GM21825 (cell line): ENCODE results near the gene RAB20.
"Not testable (repeated sequence)": the region's sequence is repeated elsewhere in the genome, so short reads cannot be mapped to it uniquely, and the experiment has no call there.

Experiments
- ATAC-seq: cut with Tn5 transposase; IDR thresholded peaks from one replicate; pipeline ENCODE4 v1.9.1; 2021; ENCODE audit warnings: mild to moderate bottlenecking, moderate library complexity; ENCODE audit not compliant: unreplicated experiment

Gene RAB20

DNA sequence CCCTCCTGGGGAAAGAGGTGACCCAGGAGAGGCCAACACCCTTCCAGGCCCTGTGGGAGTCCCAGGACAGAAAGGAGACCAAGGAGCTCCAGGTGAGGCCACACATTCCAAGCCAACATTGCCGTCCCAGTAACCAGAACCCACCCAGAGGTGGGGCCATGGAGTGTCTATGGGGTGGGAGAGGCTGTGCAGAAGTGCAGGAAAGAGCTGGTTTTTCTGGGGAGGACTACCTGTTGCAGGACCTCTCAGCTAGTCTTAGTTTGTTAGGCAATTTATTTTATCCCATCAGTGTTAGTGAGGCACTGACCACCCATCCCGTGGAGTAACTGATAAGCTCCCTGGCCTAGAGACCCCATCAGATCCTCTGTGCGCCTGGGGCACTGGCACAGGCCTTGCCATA is 66.1 kb downstream of the RAB20 start:
- ATAC-seq: no peak

DNA sequence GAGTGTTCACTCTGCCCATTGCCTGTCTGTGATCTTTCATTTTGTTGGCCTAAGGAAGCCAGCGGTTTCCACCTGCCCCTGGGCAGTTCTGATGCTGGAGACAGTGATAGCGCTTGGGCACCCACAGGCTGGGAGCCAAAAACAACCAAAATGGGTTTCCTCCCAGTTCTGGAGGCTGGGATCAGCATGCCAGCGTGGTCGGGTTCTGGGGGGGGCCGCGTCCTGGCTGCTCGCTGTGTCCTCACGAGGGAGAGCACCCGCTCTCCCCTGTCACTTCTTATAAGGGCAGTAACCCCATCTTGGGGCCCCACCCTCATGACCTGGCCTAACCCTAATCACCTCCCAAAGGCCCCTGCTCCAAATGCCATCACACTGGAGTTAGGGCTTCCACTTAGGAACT is 67.9 kb downstream of the RAB20 start:
- no peak for ATAC-seq

DNA sequence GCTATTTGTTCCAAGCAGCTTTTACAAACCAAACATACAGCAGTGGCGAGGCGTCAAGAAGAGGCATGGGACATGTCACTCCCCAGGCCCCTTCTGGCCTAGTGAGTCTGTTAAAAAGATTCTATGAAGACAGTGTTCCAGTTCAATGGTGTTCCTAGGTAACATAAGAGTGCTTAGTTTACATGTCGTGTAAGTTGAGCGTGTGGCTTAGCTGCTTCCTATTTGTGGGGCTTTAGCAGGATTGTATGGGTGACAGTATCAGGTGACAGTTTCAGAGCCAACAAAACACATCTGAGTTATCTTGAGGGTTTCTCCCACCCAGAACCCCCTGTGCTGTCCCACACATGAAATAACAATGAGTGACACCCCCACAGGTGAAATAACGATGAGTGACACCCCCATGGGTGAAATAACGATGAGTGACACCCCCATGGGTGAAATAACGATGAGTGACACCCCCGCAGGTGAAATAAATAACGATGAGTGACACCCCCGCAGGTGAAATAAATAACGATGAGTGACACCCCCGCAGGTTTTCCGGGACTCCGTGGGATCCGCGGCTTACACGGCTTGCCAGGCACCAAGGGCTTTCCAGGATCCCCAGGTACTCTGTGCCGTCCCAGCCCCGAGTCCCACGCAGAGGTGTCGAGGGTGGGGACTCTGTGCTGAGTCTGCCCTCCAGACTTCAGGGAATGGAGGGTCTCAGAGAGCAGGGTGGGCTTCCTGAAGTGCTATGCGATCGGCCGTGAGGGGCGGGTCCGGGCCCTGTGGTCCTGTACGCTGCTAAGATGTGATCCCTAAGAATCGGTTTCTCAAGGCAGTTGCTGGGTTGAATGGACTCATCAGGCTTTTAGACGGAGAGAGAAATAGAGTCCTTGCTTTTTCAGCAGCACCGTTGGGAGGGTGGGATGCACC is 68.6 kb downstream of the RAB20 start:
- ATAC-seq: no peak

DNA sequence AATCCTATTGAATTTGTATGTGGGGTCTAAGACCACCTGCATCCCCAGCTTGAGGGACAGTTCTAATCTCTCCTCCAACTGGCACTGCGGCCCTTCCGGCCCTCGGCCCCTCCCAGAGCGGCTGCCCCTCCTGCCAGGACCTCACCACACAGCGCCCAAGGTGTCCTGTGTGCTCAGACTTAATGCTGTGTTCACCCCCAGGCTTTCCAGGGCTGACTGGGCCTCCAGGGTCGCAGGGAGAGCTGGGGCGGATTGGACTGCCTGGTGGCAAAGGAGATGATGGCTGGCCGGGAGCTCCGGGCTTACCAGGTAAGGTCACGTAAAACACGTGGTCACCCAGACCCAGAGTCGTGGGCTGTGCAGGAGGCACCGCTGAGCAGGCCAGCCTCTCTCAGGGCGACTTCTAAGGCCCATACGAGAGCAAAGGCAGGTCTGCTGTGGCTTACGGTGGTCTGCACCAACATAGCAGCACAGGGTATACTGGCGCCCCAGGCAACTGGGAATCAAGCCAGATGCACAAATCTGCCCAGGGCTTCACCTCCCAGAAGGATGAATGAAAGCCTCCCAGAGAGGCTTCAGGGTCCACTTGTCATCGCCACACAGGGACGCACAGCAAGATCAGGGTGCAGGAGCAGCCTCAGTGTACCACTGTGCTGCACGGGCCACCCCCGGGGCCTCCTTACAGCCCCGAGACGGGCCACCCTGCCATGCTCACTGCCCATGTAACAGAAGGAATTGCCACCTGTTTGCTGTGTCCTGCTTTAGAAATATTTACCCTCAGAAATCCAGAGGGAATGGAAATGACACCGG is 69.4 kb downstream of the RAB20 start:
- no peak for ATAC-seq

DNA sequence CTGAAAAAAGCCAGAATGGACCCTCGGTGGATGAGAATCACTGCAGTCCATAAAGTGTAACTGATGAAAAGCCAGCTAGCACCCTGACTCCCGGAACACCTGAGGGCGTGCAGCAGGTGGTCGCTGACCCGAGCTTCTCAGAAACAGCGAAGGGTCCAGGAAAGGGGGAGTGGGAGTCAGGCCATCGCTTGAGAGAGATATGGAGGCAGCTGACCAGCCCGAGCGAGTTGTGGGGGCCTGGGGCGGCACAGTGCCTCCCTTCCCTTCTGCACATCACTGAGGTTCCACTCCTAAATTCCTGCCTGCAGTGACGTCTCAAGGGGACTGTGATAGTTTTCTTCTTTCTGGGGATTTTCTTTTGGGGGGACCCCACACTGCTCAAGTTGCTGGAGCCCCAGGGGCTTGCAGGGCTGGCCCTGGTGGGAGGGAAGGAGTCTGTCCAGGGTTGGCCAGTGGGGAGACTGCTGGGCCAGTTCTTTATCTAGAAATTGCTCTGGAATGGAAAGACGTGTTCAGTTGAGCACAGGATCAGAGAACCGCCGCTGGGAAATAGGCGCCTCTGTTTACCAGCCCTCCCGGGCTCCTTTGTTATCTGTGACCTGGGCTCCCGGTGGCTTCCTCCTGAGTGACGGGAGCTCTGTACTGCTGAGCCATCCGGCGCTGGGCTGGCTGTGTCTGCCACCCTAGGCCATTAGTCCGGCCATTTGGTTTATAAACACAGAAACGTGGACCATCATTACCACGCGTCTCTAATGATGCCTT is 71.3 kb downstream of the RAB20 start:
- no peak for ATAC-seq

DNA sequence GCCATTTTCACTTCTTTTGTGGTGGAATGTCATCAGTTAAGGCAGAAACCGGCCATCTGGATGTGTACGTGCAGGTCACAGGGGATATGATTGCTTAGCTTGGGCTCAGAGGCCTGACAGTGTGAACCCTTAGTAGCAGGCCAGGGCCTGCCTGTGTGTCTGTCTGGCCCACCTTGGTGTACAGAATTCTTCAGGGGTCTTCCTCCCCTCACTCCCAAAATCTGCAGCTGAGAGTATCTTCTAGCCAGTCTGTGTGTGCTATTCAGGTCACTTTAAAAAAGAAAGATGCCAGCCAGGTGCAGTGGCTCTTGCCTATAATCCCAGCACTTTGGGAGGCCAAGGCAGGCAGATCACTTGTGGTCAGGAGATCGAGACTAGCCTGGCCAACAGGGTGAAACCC is 74.6 kb downstream of the RAB20 start:
- not testable (repeated sequence) for ATAC-seq

DNA sequence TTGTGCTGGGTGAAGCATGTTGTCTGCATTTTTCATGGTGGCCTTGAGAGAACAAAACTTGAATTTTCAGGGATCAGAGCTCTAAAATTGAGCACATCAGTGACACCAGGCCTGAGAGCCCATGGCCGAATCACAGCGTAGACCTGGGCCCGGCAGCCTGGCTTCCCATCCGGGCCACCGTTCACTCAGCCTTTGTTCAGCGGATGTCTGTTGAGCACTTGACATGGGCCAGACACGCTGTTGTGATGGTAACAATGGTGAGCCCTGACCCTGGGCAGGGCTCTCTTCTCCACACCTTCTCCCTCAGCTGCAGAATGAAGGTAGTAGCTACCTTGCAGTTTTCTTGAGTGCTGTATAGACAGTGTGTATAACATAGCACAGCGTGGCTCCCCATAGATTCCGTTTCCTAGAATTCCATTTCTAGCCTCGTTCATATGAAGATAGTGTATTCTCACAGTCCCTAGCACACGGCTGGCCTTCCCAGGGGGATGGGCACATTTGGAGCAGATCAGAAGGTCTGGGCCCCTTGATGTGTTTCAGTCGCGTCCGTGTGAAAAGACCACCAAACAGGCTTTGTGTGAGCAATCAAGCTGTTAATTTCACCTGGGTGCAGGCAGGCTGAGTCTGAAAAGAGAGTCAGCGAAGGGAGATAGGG is 75.3 kb downstream of the RAB20 start:
- no peak for ATAC-seq

DNA sequence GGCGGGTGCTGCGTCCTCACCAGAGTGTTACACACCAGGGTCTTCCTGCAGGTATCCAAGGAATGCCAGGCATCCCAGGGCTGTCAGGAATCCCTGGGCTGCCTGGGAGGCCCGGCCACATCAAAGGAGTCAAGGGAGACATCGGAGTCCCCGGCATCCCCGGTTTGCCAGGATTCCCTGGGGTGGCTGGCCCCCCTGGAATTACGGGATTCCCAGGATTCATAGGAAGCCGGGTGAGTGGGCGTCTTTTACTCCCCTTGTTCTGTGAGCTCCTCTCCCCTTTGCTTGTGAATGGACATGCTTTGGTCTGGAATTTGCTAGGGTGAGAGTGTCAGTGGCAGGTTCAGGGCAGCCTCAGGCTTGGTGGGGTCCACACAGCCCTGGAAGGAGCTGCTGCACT is 75.9 kb downstream of the RAB20 start:
- no peak for ATAC-seq

DNA sequence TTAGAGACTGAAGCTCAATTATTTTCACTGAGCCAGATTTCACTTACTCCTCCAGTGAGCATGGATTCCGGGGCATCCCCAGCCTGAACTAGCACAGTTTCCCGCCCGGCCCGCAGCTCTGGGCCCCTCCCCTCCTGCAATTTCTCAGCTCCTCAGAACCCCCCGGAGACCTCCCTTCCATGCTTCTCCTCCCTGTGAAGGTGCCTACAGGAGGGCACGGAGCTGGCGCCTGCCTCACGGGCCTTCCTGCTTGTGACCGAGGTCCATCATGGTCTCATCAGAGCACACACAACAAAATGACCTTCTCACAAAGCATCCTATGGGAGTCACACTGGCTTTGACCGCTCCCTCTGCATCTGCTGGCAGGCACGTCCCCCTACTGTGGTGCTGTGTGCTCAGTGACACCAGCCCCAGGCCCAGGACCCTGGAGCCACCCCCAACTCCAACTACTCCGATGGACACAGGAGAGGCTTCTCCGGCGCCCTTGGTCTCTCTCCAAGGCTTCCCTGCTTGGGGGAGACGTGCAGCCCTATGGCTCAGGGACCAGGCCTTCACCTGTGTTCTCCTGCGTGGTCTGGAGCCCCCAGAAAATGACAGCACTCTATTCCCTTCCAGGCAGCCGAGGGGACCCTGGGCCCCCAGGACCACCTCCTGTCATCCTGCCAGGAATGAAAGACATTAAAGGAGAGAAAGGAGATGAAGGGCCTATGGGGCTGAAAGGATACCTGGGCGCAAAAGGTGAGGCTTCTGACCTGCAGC is 77.1 kb downstream of the RAB20 start:
- ATAC-seq: no peak

DNA sequence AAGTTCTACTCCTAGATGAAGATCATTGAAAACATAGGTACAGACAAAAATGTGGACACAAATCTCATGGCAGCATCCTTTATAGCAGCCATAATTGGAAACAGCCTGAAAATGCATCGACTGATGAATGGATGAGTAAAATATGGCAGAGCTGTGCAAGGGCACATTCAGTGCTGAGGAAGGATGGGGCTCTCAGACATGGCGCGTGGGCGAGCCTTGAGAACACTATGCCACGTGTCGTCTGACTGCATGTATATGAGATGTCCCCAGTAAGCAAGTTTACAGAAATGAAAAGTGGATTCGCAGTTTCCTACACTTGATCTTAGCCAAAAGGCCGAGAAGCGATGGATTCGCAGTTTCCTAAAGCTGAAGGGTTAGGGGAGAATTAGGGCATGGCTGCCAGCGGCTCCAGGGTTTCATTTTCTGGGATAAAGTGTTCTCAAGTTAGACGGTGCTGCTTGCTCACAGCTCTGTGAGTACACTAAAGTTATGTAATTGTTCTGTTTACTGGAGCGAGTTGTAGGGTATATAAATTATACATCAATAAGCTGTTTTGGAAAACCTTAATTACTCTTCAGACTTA is 78.0 kb downstream of the RAB20 start:
- ATAC-seq: no peak

DNA sequence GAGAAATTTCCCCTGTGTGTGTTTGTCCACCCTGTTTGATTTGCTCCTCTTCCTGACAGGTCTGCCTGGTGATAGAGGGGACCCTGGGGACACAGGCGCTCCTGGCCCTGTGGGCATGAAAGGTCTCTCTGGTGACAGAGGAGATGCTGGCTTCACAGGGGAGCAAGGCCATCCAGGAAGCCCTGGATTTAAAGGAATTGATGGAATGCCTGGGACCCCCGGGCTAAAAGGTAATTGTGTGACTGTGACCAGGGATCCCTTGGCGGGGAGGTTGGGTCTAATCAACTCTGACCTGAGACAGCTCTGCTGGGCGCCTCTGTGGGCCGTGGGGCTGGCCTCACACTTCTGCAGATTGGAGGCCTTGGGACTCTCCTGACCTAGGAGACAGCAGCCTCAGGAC is 81.4 kb downstream of the RAB20 start:
- no peak for ATAC-seq

DNA sequence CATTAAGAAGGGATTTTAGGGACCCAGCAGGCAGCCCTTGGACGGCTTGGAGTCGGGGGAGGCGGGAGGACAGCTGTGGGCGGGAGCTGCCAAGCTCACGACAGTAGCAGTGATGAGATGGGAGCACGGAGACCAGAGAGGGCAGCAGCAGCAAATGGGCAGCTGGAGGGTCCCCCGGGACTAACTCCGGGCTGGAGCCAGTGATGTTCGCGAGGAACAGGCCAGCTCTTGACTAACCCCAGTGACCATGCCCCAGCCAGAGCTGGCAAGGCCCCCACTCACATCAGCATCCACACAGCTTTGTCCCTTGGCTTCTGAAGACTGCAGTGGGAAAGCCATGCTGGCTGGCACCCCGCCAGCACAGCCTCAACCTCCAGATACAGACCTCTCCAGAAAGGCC is 81.9 kb downstream of the RAB20 start:
- ATAC-seq: no peak

DNA sequence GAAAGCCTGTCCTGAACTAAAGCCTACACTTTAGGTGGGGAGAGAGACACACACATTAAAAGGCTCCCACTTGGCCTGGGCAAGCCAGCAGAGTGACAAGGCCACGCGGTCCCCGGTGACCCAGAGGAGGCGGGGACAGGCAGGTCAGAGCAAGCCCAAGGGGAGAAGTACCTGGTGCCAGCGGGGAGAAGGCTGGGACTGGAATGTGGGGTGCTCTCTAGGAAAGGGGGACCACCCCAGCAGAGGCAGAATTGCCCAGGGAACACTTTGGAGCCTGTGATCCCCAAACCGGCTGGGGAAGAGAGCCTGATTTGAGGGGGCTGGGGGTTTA is 82.3 kb downstream of the RAB20 start:
- ATAC-seq: no peak

DNA sequence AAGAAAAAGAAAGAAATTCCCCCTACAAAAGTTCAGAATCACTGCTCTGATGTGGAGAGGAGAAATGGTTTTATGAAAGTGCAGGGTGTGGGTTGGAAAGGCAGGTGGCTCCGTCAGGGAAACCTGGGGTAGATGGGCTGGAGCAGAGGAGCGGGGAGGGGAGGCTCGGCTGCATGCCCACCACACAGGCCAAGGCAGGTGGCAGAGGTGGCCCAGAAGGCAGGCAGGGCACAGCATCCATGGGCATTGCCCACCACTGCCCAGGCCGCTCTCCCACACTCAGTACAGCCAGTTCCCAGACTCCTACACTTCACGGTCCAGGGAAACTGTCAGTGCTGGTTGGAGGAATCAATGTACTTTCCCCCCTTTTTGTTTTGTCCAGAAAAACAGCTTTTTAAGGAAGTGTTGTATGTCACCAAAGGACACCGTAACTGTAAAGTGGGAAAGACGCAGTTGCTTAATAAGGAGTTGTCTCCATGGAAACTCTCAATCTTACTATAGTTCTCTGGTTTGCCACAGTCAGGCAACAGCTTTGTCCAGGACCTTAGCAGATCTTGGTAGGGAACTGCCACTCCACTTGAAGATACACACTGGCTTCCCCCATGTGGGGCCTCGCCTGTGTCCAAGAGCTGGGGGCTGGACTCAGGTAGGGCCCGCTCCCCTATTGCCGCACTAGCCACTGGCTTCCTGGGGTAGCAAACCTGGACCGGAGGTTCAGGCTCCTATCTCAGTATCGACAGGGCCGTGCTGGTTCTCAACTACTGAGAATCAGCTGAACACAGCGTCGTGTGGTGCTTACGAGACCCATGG is 82.9 kb downstream of the RAB20 start:
- ATAC-seq: no peak

DNA sequence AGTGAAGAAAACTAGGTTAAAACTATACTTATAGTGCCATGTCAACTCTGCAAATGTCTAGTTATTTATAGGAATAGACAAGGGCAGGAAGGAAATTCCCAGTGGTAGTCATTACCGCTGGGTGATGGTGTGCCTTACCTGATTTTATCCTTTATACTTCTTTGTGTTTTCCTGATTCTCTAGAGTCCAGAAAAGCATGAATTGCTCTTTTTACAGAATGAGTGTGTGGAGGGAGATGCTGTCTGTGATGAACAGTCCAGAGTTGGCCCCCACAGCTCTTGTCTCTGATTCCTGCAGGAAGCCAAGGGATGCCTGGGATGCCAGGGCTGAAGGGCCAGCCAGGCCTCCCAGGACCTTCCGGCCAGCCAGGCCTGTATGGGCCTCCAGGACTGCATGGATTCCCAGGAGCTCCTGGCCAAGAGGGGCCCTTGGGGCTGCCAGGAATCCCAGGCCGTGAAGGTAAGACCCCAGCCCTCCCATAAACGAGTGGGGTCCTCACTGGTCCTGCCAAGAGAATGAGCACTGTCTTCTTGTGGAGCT is 83.7 kb downstream of the RAB20 start:
- no peak for ATAC-seq

DNA sequence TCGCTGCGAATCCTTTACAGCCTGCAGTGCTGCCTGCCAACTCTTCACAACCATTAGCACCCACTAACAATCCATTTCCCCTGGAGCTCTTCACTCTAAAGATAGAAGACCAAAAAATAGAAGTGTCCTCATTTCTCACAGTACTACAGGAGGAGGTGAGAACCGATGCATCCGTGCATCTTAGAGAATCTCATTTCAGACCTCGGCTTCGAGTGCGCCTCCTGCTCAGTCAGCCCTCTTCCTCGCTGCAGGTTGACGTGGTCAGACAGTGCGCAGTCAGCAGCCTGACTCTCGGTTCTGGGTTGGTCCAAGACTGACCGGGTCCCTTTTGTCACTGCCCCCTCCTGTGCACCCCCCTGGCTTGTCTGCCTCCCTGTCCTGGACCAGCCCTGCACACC is 85.3 kb downstream of the RAB20 start:
- no peak for ATAC-seq

DNA sequence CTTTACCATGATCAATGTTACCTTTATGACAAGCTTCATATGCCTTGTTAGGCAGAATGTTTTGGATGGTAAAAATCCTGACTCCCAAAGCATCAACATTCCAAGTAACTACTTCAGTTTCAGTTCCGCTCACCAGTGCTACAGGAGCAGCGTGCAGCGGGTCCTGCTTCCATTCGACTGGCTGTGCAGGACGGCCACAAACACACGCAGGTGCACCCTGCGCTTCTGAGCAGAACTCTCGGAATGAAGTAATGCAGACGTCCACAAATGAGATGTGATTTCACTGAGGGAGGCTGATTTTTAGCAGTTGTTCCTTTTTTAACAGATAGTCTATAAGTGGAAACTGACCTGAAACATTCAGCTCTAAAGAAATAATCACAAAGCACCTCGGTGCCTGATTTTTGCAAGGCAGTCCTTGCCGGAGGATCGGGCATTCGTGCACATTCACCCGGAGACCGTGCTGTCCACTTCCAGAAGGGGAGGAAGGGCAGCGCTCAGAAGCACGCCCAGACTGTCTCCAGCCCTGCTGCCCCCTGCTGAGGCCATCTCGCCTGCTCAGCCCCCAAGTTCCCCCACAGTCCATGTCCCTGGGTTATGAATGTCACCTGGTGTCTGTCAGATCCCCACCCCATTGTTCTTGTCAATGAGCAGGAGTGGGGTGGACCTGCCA is 85.8 kb downstream of the RAB20 start:
- no peak for ATAC-seq

DNA sequence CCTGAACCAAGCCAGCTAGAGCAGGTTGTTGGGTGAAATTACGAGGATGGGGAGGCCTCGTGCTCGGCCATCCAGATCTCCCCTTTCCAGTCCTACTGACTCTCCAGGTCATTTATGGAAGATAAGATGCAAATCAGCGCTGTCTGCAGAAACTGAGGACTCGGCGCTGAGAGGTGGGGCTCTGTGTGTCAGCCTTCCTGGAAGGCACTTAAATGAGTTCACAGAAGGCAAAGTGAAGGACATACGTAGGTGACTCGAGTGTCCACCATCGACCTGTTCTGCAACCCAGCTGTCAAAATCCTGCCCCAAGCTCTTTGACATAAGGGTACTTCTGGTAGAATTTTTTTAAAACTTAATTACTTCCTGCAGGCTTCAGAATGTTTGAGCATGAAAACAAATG is 86.4 kb downstream of the RAB20 start:
- no peak for ATAC-seq
